ENCODE results near the gene SMURF1. TPM values are rescaled to one million over a fixed set of nuclear protein-coding genes. Genes with fewer than 3 reads are reported as not detected.

SMURF1 gene
- total and polyA plus RNA-seq, 2 of the 8 experiments (the other 6 are each of a cell fraction or from before 2014, with no cell fraction given): 9.6 to 24.5 TPM

DNA sequence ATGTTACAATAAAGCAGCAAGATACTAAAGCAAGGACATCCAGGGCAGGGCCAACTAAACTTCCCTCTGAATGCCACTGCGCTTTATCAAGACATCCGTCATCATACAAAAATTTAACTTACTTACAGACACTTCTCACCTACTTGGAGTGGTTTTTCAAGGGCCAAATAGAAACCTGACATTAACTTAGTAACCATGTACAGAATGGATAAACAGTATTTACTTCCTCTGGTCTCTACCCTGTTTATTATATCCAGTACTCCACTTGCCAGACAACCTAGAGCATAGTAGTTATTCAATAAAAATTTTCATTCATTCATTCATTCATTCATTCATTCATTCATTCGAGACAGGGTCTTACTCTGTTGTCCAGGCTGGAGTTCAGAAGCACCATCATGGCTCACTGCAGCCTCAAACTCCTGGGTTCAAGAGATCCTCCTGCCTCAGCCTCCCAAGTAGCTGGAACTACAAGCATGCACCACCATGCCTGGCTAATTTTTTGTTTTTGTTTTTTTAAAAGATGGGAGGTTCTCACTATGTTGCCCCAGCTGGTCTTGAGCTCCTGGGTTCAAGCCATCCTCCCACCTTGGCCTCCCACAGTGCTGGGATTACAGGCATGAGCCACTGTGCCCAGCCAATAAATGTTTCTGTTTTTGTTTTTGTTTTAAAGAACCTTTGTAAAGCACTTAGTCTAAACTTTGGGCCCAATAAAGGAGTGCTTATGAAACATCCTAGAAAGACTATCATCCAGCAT is 19.0 kb downstream of the SMURF1 start (continued):
- TF ChIP-seq CHD7 (IDR thresholded peaks at IDR 0.05; ENCODE audit: insufficient replicate concordance, low read length): no peak
- no peak for TF ChIP-seq FOSL1 (IDR thresholded peaks at IDR 0.05; ENCODE audit: insufficient read depth, low read depth, low read length)
- no peak for TF ChIP-seq SIN3A (conservative IDR thresholded peaks at IDR 0.05 in 1 of 2, IDR thresholded peaks at IDR 0.05 in 1 of 2; ENCODE audit: low read depth in 1 of 2, low read length in 2 of 2)
- TF ChIP-seq KDM4A (IDR thresholded peaks at IDR 0.05; ENCODE audit: low read depth, low read length, severe bottlenecking): no peak
- no peak for TF ChIP-seq RFX5 (IDR thresholded peaks at IDR 0.05; ENCODE audit: borderline replicate concordance, low read depth, low read length)
- TF ChIP-seq SP4 (IDR thresholded peaks at IDR 0.05; ENCODE audit: low read length): no peak
- no peak for TF ChIP-seq TCF12 (IDR thresholded peaks at IDR 0.05; ENCODE audit: low read depth, low read length)
- TF ChIP-seq CHD2 (IDR thresholded peaks at IDR 0.05; ENCODE audit: low read length): no peak

Data from H1 (cell line).